GM19023 (cell line): ENCODE results near the gene KIAA1755.

Experiments used
- ATAC-seq: cut with Tn5 transposase; IDR thresholded peaks from one replicate; pipeline ENCODE4 v1.9.1; 2021; ENCODE audit warnings: mild to moderate bottlenecking, moderate library complexity; ENCODE audit not compliant: unreplicated experiment

The KIAA1755 gene, protein sequence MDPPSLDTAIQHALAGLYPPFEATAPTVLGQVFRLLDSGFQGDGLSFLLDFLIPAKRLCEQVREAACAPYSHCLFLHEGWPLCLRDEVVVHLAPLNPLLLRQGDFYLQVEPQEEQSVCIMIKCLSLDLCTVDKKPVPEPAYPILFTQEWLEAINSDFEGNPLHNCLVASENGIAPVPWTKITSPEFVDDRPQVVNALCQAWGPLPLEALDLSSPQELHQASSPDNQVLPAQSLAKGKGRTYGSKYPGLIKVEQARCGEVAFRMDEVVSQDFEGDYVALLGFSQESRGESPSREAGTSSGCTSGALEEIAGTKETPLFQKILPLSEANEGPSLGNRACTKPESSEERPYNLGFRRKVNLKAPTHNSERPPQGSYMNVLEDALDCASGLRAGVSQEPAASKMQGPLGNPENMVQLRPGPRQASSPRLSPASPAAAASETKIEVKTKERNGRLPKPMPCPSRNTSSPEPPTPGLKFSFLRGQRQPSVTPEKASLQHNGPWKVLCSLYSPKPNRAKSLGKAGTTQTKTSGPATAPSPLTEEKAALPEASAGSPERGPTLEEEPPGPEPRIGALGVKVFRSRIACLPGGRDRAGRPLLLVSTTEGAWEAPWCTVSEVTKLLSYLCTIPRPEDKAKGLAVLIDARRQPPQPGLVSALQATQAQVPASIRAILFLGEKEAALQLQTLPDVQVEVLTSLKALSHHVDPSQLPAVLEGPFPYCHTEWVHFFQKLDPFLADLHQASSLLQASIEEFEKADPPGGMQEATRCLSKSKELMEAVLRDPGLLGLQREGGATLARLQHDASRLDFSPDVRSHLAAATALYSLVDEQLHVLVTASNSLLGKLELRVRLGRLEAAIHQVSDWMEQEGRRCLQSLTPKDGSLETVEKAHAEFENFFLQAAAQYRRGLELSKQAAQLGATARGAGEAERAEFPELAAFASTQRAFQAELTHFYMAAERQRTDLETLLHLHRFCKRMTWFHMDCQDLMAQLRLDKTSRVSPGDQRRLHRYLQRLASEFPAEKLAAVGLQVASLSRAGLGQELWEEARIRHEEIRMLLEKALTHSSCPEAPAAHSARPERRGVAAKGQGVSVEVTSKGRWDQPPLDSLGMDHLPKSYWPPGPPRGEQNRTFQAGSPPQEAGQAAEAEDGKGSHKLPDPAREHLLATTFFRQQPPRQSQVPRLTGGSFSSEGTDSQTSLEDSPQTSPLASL

DNA sequence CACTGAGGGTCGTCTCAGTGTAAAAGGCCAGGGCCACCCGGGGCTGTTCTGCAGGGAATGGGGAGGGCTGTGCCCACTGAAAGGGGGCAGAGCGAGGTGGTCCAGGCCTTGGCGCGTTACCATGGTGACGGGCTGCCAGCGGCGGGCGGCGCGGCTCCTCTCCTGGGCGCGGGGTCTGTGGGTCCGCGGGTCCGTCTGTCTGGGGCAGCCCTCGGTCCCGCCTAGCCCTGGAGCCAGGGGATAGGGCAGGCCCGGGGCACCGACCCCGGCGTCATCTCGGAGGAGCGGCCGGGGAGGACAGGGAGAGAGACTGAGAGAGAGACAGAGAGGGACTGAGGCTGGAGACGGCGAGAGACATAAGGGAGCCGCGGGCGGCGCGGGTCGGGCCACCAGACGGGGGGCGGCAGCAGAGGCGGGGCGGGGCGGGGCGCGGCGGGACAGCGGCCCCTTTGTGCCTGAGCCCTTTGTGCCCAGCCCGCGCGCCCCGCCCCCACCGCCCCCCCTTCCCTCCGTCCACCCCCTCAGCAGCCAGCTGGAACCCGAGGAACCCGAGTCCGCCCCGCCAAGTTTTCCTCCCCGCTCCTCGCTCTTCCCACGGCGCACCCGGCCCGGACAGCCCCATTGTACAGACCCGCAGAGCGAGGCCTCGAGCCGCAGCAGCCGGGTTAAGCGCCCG lies at the start of gene KIAA1755:
Gene KIAA1755 (minus strand): TSS at position 358 of the 676 bp plus-strand sequence. CDS start 235 bp downstream, at position 123.
- no peak for ATAC-seq

DNA sequence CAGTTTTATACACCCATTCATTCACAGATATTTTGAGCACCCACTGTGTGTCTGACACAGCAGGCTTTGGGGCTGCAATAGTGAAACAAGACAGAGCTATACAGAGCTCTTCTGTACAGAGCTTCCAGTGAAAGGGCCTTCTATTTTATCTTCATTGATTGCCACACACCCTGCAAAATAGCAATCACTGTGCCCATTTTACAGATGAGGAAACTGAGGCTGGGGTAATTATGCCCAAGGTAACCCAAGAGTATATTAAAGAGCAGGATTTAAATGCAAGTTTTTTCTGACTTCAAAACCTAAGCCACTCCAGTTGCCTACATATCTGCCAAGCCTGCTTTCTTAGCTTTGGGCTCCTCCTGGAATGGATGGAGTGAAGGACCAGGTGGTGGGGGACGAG lies 47.9 kb upstream of the KIAA1755 start:
- ATAC-seq: no peak

DNA sequence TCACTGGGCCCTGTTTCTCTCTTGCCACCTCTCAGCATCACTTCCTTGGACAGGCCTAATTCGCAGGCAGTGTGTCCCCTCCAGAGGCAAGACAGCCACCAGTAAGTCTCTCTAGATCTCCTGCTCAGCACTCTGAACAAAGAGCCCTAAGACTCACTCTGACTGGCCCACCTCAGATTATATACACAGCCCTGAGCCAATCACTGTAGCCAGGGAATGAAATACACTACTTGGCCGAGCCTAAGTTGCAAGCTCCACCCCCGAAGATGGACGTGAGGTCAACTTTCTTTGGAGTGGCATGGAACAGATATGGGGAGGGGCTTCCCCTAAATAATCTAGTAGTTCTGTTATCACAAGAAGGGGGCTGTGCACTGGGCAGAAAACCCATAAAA lies 47.5 kb upstream of the KIAA1755 start:
- no peak for ATAC-seq

DNA sequence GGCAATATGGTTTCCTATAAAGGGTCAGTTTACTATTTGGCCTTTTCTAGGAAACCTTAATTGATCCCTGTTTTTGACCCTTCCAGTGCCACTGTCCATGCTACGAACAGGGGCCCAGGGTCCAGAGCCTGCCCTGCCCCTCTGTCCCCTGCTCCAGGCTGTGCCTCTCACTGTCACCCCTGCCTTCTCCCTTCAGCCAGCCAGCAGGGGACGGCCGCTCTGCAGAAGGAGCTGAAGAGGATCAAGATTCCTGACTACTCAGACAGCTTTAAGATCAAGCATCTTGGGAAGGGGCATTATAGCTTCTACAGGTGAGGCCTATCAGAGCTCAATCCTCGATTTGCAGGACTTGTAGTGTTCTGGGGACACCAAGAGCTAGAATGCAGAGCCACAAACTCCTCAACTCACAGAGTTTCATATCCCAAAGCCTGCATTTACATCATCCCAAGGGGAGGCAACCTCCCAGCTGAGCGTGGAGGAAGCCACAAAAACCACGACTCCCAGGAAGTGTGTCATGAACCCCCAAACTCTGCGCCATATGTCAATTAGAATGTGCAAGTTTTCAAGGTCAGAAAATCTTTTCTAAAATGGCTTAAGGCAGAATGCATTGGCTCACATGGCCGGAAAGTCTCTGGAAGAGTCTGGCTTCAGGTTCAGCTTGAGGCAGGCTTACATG lies 47.0 kb upstream of the KIAA1755 start:
- ATAC-seq: no peak

DNA sequence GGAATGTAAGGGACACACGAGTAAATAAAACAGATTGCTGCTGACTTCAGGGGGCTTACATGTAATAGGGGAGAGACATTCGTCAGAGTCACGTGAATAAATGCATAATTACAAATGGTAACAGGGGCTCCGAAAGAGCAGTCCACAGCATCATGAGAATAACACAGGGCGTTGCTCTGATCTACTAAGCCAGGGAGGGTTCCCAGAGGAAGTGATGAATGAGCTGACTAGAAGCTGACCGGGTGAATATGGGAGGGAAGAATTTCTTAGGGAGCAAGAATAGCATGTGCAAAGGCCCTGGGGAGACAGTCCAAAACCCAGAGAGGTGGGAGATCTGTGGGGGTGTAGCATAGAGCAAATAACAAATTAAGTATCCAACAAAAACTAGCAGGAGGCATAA lies 45.8 kb upstream of the KIAA1755 start:
- no peak for ATAC-seq

DNA sequence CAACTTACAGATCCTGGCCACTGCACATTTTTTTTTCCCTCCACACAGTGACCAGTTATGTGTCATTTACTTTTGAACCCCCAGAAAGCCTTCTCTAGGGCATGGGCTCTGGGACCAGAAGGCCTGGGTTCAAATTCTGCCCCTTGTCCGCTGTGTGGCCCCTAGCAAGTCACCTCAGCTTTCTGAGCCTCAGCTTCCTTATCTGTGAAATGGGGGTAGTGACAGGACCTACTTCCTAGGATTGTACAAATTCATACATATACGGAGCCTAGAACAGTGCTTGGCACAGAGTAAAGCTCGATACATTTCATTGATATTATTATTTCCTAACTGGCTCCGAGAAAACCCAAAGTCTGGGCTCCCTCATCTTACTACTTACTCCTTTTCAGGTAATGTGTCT lies 45.0 kb upstream of the KIAA1755 start:
- no peak for ATAC-seq

DNA sequence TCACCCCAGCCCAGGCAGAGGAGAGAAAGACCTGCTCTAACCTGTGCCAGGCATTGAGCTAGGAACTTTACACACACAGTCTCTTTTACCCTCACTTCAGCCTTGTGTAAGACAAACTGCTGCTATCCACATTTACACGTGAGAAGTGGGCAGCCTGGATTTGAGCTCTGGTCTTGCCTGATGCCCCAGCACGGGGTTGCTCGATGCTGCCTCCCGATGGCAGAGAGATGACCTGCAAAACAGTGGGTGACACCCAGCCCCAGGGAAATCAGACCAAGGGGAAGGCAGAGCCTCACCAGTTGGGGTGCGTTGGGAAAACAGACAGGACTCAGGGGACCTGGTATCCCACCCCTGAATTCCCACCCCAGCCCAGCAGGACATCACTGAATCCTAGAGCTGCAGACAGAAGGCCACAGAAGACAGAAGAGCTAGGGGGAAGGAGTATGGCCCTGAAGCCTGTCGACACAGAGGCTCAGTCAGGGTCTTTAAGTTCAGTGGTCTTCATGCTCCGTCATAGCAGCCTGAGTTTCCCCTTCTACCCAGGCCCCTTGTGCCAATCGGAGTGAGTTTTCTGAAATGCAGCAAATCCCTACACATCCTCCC lies 44.4 kb upstream of the KIAA1755 start:
- ATAC-seq: no peak

DNA sequence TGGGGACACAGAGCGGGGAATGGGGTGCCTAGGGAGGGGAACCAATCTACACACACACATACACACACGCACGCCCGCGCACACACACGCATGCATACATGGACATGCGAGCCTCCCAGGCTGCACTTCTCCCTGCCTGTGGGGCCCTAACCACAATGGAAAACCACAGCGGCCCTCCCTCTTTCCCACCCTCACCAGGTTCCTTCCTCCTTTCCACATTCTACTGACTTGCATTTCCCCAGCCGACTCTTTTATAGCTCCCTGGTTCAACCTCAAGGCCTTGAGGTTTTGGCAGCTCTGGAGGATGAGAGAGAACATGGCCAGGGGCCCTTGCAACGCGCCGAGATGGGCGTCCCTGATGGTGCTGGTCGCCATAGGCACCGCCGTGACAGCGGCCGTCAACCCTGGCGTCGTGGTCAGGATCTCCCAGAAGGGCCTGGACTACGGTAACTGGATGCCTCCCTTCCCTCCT lies 43.4 kb upstream of the KIAA1755 start, which contains the start of gene BPI:
Gene BPI (plus strand): TSS at position 249 of the 472 bp plus-strand sequence. CDS start 68 bp downstream, at position 317.
- no peak for ATAC-seq

DNA sequence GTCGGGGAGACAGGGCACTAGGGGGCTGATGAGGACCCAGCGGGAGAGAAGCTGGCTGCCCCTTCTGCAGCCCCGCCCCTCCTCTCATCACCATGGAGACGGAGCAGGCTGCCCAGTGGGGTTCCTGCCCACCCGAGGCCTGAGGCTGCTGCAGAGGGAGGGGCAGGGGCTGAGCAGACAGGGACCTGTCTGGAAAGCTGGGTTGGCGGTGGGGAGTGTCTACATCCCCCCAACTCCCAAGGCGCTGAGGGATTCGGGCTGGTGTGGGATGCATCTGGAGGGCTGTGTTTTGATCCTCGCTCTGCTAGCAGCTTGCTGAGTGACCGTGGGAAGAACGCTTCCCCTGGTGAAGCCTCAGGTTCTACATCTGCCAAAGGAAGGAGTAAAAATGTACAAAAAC lies 42.3 kb upstream of the KIAA1755 start:
- ATAC-seq: no peak

DNA sequence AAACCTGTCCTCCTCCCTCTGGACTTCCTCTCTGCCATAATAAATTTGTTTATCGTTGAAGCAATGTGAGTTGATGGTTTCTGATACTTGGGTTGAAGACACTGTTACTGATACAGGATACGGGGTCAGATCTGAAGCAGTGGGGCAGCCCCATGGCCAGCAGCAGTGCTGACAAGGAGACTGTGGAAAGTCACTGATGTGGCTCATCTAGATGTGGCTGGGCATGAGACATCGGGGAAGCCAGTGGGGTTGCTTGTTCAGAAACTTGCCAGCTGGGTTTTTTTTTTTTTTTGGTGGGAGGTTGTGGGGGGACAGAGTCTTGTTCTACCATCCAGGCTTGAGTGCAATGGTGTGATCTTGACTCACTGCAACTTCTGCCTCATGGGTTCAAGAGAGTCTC lies 40.8 kb upstream of the KIAA1755 start:
- ATAC-seq: no peak

DNA sequence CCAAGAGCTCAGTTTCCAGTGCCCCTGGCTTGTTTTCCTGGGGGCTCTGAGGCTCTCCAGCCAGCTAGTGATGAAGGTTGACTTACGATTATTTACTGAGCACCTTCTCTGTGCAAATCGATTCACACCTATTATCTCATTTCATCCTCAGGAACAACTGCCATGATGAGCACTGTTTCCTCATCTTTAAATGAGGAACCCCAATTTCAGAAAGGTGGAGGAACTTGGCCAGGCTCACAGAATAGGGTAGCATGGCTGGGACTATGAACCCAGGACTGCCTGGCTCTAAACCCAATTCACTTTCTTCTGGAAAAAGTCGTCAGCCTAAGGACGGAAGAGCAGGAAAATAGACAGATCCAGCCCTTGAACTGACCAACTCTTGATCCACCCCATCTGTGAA lies 39.9 kb upstream of the KIAA1755 start:
- no peak for ATAC-seq

DNA sequence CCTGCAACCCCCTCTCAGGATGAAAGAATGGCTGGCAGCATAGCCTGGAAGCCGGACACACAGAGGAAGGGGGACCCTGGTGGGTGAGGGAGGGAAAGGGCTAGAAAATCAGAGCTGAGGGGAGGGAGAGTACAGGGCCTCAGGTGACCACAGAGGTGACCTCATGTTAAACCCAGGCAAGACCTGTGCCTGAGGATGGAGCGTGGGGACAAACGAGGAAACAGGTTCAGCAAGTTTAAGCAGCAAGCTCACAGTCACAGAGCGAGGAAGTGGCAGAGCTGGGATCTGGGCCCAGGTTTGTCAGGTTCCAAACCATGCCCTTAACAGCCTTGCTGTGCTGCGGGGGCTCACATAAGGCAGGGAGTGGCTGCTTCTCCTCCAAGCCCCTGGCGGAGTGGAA lies 39.4 kb upstream of the KIAA1755 start:
- no peak for ATAC-seq

DNA sequence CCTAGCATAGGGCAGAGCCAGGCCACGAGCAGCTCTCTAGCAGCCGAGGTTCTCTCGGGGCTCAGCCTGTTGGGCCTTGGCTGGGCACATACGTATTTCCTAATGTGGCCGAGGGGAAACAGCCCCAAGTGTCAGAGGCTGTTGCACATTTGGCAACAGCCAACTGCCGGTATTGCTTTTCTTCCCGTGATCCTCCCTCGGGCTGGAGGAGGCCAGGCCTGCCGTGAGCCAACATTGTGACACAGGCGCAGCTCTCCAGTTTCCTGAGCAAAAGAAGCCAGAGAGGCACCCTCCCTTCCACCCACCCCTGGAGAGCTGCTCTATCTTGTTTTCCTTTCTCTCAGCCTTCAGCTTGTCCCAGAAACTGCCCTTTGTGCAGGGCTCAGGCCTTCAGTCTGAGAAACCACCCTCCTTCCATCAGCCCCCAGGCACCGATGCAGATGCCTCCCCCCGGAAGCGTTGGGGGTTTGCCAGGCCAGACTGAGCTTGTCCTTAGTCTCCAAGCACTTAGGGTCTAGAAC lies 38.3 kb upstream of the KIAA1755 start:
- ATAC-seq: no peak

DNA sequence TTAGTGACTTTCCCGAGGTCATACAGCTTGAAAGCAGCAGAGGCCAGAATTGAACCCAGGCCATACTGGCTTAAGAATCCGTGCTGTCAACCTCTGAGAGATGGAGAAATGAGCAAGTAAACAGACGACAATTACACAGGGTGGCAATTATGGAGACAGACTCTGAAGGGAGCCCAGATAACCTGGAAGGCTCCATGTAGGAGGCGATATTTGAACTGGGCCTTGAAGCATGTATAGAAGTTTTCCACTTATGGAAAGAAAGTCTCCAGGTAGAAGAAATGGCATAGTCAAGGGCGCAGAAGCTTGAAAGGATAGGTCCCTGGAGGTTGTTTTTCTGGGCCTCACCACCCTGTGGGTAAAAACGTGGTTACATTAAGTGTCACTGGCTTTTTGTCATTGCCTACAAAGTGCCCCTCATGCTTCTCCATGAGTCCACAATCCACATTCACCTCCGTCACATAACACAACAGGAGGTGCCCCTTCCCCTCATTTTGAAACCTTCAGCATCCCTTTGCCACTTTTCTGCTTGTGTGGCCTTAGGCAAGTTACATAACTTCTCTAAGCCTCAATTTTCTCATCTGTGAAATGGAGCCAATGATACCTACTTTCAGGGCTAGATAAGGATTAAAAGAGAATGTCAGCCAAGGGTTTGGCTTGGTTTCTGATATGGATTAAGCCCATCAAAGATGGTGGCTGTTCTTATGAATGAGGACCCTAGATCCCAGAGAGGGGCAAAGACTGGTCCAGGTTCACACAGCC lies 37.6 kb upstream of the KIAA1755 start:
- no peak for ATAC-seq

DNA sequence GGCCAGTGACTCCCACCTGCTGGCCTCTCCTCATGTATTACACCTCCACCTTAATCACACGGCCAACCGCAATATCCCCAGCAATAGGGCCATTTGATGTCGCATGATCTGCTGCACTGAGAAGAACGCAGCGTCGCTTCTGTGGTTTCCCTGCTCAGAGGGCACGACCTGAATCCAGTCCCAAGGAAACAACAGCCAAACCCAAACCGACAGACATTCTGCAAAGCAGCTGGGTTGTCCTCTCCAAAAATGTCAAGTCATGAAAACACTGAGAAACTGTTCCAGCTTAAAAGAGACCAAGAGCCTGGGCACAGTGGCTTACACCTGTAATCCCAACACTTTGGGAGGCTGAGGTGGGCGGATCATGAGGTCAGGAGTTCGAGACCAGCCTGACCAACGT lies 35.9 kb upstream of the KIAA1755 start:
- ATAC-seq: no peak

DNA sequence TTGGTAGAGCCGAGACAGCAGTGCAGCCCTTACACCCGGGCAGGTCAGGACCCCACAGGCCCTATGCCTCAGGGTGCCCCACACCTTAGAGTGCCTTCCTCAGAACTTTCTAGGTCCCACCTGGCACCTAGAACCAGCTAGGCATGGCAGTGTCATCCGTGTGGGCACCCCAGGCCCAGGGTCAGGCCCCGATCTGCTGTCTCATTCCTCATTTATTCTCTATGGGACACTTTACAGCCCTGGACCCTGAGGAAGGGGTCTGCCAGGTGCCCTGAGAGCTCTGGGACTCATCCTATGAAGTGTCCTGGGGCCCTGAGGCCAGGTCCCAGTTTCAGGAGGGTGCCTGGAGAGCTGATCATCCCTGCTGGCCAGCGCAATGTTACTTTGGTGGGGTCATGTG lies 35.3 kb upstream of the KIAA1755 start:
- ATAC-seq: no peak

DNA sequence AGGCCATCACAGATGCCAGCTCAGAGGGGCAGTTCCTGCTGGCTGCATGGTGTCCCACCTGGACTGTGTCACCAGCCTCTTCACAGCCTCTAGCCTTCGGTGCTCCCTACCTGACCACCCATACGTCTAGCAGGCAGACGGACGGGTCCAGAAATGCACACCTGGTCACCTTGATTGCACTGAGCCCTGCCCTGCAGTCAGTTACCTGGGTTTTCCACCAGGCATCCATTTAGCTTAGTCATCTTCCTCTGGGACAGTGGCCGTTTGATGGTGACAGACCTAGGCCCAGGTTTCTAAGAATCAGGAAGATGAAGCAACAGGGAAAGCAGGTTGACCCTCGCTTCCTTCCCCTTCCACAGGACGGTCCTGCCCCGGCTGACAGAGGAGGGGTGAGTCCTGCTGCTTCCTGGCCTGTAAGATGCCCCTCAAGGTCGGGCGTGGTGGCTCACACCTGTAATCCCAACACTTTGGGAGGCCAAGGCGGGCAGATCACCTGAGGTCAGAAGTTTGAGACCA lies 33.6 kb upstream of the KIAA1755 start:
- no peak for ATAC-seq

DNA sequence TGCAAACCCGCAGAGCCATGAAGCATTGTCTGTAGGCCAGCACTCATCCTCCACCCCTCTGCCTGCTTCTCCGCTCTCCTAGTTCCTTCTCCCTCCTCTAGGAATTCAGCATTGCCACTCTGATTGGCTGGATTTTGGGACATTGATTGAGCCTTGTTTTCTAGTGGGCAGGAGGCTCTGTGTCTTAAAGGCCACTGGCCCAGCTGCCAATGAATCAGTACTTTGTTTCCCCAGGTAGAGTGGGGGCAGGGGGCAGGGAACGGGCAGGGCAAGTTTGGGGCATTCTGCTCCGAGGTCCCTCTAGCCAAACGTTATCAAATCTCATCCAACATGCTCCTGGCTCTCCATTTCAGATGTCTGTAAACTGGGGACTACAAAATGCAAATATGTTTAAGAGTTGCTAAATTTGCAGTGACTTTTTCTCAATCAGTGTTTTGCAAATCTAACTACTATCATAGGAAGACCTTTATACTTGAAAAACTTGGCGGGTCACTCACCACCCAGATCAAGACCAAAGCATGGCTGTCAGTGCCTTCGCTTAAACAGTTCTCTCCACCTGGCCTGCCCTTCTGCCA lies 33.0 kb upstream of the KIAA1755 start:
- no peak for ATAC-seq
